KMS-11 (cell line): ENCODE results near the gene ERCC1.
"Not testable (repeated sequence)": the region's sequence is repeated elsewhere in the genome, so short reads cannot be mapped to it uniquely, and the experiment has no call there.

ENCODE experiments used
- H2AFZ ChIP-seq: fragments of 200-600 bp; sonication (generic); 2 replicates; pipeline ENCODE4 v1.6.1; 2016; ENCODE audit warnings: antibody characterized with exemption, mixed run types, low read depth
- H3K27ac ChIP-seq: fragments of 200-600 bp; sonication (generic); 2 replicates; pipeline ENCODE4 v1.6.1; 2016; ENCODE audit warnings: mild to moderate bottlenecking, mixed run types
- H3K27me3 ChIP-seq: fragments of 200-600 bp; sonication (generic); 2 replicates; pipeline ENCODE4 v1.6.1; 2017; ENCODE audit warnings: mild to moderate bottlenecking, low read depth, mixed run types, moderate library complexity; ENCODE audit not compliant: insufficient read depth
- H3K36me3 ChIP-seq: fragments of 200-600 bp; sonication (generic); 2 replicates; pipeline ENCODE4 v1.6.1; 2017; ENCODE audit warnings: mild to moderate bottlenecking, mixed run types; ENCODE audit not compliant: insufficient read depth
- H3K4me1 ChIP-seq: fragments of 200-600 bp; sonication (generic); 2 replicates; pipeline ENCODE4 v1.6.1; 2016; ENCODE audit warnings: mild to moderate bottlenecking, low read depth, mixed run types; ENCODE audit not compliant: poor library complexity, severe bottlenecking
- H3K4me2 ChIP-seq: fragments of 200-600 bp; sonication (generic); 2 replicates; pipeline ENCODE4 v1.7.0; 2016; ENCODE audit warnings: mild to moderate bottlenecking, mixed run types
- H3K4me3 ChIP-seq: fragments of 200-600 bp; sonication (generic); IDR thresholded peaks from 2 replicates; pipeline ENCODE4 v1.6.1; 2017; ENCODE audit warnings: low read depth, low read length, mixed read lengths; ENCODE audit not compliant: insufficient read depth
- H3K79me2 ChIP-seq: fragments of 200-600 bp; sonication (generic); 2 replicates; pipeline ENCODE4 v1.6.1; 2016; ENCODE audit warnings: low read depth, mixed run types; ENCODE audit not compliant: insufficient read depth
- H3K9ac ChIP-seq: fragments of 200-600 bp; sonication (generic); 2 replicates; pipeline ENCODE4 v1.6.1; 2016; ENCODE audit warnings: mild to moderate bottlenecking, mixed run types
- H4K20me1 ChIP-seq: fragments of 200-600 bp; sonication (generic); 2 replicates; pipeline ENCODE4 v1.6.1; 2016; ENCODE audit warnings: mild to moderate bottlenecking, mixed run types; ENCODE audit not compliant: insufficient read depth
- TF ChIP-seq, protein P1 (sequence below): fragments of 200-600 bp; sonication (generic); conservative IDR thresholded peaks from 2 replicates; pipeline ENCODE4 v1.6.1; 2017; ENCODE audit warnings: low read depth, mild to moderate bottlenecking, antibody characterized with exemption, low read length, moderate library complexity, mixed read lengths

Gene ERCC1

DNA sequence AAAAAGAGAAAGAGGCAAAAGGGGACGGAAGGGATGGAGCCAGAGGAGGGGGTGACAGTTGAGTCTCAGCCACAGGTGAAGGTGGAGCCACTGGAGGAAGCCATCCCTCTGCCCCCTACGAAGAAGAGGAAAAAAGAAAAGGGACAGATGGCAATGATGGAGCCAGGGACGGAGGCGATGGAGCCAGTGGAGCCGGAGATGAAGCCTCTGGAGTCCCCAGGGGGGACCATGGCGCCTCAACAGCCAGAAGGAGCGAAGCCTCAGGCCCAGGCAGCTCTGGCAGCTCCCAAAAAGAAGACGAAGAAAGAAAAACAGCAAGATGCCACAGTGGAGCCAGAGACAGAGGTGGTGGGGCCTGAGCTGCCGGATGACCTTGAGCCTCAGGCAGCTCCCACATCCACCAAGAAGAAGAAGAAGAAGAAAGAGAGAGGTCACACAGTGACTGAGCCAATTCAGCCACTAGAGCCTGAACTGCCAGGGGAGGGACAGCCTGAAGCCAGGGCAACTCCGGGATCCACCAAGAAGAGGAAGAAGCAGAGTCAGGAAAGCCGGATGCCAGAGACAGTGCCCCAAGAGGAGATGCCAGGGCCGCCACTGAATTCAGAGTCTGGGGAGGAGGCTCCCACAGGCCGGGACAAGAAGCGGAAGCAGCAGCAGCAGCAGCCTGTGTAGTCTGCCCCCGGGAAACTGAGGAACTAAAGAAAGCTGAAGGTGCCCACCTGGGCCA, 14.7 kb downstream of the ERCC1 start:
- peaks cover 26% of the 10 kb centered on the region for H3K79me2 ChIP-seq
- TF ChIP-seq, protein P1, sequence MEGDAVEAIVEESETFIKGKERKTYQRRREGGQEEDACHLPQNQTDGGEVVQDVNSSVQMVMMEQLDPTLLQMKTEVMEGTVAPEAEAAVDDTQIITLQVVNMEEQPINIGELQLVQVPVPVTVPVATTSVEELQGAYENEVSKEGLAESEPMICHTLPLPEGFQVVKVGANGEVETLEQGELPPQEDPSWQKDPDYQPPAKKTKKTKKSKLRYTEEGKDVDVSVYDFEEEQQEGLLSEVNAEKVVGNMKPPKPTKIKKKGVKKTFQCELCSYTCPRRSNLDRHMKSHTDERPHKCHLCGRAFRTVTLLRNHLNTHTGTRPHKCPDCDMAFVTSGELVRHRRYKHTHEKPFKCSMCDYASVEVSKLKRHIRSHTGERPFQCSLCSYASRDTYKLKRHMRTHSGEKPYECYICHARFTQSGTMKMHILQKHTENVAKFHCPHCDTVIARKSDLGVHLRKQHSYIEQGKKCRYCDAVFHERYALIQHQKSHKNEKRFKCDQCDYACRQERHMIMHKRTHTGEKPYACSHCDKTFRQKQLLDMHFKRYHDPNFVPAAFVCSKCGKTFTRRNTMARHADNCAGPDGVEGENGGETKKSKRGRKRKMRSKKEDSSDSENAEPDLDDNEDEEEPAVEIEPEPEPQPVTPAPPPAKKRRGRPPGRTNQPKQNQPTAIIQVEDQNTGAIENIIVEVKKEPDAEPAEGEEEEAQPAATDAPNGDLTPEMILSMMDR, result no peak
- H3K36me3 ChIP-seq, result no peaks in the 10 kb centered on the region
- H2AFZ ChIP-seq, result no peak overlapping the region
- H3K27me3 ChIP-seq, result no peaks in the 10 kb centered on the region; the same call in 1 of the 2 replicates
- H3K4me2 ChIP-seq, result no peak overlapping the region
- no peak overlapping the region for H3K27ac ChIP-seq
- no peak overlapping the region for H3K4me3 ChIP-seq
- no peak overlapping the region for H3K9ac ChIP-seq
- no peaks in the 10 kb centered on the region for H4K20me1 ChIP-seq
- peaks cover 10% of the 10 kb centered on the region for H3K4me1 ChIP-seq

DNA sequence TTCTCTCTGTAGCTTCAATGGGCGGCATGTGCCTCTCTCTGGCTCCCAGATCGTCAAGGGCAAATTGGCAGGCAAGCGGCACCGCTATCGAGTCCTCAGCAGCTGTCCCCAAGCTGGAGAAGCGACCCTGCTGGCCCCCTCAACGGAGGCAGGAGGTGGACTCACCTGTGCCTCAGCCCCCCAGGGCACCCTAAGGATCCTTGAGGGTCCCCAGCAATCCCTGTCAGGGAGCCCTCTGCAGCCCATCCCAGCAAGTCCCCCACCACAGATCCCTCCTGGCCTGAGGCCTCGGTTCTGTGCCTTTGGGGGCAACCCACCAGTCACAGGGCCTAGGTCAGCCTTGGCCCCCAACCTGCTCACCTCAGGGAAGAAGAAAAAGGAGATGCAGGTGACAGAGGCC, 15.6 kb downstream of the ERCC1 start:
- Histone ChIP-seq H4K20me1 (no peaks in the 10 kb centered on the region), H3K27me3 (no peaks in the 10 kb centered on the region; the same call in 1 of the 2 replicates), H3K4me3 (no peak overlapping the region), H3K4me2 (peak overlapping the region; percentile 87; the same call in 1 of the 2 replicates), H3K79me2 (peaks cover 26% of the 10 kb centered on the region), H3K9ac (no peak overlapping the region), H3K36me3 (no peaks in the 10 kb centered on the region), H3K4me1 (peaks cover 10% of the 10 kb centered on the region), H3K27ac (no peak overlapping the region), H2AFZ (no peak overlapping the region)
- TF ChIP-seq, protein P1, result no peak

DNA sequence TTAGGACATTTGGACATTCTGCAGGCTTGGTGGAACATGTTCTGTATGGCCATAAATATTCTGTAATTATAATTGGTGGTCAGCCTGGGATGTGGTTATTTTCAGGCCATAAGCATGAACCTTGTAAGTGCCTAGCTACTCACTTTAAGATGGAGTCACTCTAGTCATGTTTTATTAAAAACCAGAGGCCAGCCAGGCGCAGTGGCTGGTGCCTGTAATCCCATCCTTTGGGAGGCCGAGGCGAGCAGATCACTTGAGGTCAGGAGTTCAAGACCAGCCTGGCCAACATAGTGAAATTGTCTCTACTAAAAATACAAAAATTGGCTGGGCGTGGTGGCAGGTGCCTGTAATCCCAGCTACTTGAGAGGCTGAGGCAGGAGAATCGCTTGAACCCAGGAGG, 16.1 kb downstream of the ERCC1 start:
- Histone ChIP-seq H3K9ac (peak overlapping the region; percentile 90; the same call in 1 of the 2 replicates), H3K4me1 (peaks cover 10% of the 10 kb centered on the region), H3K79me2 (peaks cover 26% of the 10 kb centered on the region), H3K4me2 (peak overlapping the region; percentile 87)
- H4K20me1 ChIP-seq, H3K4me3 ChIP-seq, H3K27ac ChIP-seq, H3K27me3 ChIP-seq, H2AFZ ChIP-seq, H3K36me3 ChIP-seq: not testable (repeated sequence)

DNA sequence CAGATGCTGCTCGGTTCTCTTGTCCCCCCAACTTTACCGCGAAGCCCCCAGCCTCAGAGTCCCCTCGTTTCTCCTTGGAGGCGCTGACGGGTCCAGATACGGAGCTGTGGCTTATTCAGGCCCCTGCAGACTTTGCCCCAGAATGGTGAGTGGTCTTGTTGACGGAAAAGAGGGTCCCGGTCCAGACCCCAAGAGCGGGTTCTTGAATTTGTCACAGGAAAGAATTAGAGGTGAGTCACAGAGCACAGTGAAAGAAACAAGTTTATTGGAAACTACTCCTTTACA, 16.7 kb downstream of the ERCC1 start:
- H4K20me1 ChIP-seq, result no peaks in the 10 kb centered on the region
- no peak overlapping the region for H3K27ac ChIP-seq
- H2AFZ ChIP-seq, result peak overlapping the region; percentile 66; the same call in 1 of the 2 replicates

More for the DNA sequence above, 16.7 kb downstream of the ERCC1 start:
- Histone ChIP-seq H3K9ac (peak overlapping the region; percentile 90), H3K4me2 (peak overlapping the region; percentile 87), H3K36me3 (no peaks in the 10 kb centered on the region), H3K27me3 (no peaks in the 10 kb centered on the region; the same call in 1 of the 2 replicates), H3K4me3 (no peak overlapping the region), H3K4me1 (peaks cover 10% of the 10 kb centered on the region), H3K79me2 (peaks cover 26% of the 10 kb centered on the region)
- TF ChIP-seq, protein P1, result no peak
